Heart right ventricle (tissue), 16 donors: ENCODE results near the gene ROR2. TPM values are rescaled to one million over a fixed set of nuclear protein-coding genes. Genes with fewer than 3 reads are reported as not detected.

Source experiments
- ATAC-seq, 8 donors: fragments of 200-7000 bp; cut with Tn5 transposase; one replicate each; pipeline ENCODE4 v1.9.1; 2020; ENCODE audit warnings: mild to moderate bottlenecking in 8 of 8, moderate library complexity in 8 of 8, moderate number of reproducible peaks in 1 of 8
- DNase-seq, 2 donors: peaks; one replicate each; pipeline ENCODE4 v3.0.0-alpha.2; 2020
- H3K27ac ChIP-seq, 10 donors: fragments of 200-600 bp; sonication (generic) in 2 of 10; one replicate each; pipeline versions ENCODE4 v1.5.0 to v1.8.0; 2020 to 2022; ENCODE audit warnings: mild to moderate bottlenecking in 3 of 10
- H3K27me3 ChIP-seq, 7 donors: fragments of 200-600 bp; one replicate each; pipeline ENCODE4 v1.8.0; 2021 to 2022; ENCODE audit warnings: mild to moderate bottlenecking in 2 of 7
- H3K36me3 ChIP-seq, 9 donors: fragments of 200-600 bp; sonication (generic) in 1 of 9; one replicate each; pipeline versions ENCODE4 v1.5.0 to v1.8.0; 2020 to 2022; ENCODE audit warnings: mild to moderate bottlenecking in 2 of 9
- H3K4me1 ChIP-seq, 9 donors: fragments of 200-600 bp; sonication (generic) in 1 of 9; one replicate each; pipeline versions ENCODE4 v1.5.0 to v1.8.0; 2020 to 2022; ENCODE audit warnings: mild to moderate bottlenecking in 4 of 9
- H3K4me3 ChIP-seq, 10 donors: fragments of 200-600 bp; sonication (generic) in 2 of 10; one replicate each; pipeline versions ENCODE4 v1.5.0 to v1.8.0; 2020 to 2022; ENCODE audit warnings: mild to moderate bottlenecking in 7 of 10, moderate library complexity in 2 of 10
- H3K9me3 ChIP-seq, 11 donors: fragments of 200-600 bp in 10 of 11; sonication (generic) in 2 of 11; one replicate each; pipeline versions ENCODE4 v1.5.0 to v1.8.0; 2013 to 2022; ENCODE audit warnings: mild to moderate bottlenecking in 2 of 11, control low read depth in 1 of 11, moderate library complexity in 1 of 11
- WGBS, 2 donors: extraction: QIAGEN DNeasy Blood & Tissue Kit; methylation state at CpG; one replicate each; pipeline ENCODE4 v1.1.7; 2013; ENCODE audit warnings: inconsistent platforms in 1 of 2; 5-methylcytosine and 5-hydroxymethylcytosine counted together
- intact Hi-C, 10 donors: fragments of 100-400 bp; cut with DNase I; formaldehyde crosslinking; loops; one replicate each; pipeline versions ENCODE4 v1.11.1 to v1.14.2; 2022
- polyA plus RNA-seq, 2 donors: library from polyadenylated mRNA; stranded (reverse); fragments of 200-250 nt; gene quantifications; one replicate each; pipeline ENCODE4 v1.2.3, GENCODE V29; 2013
- total RNA-seq, 10 donors: library from RNA; stranded (reverse); fragmentation: NEBNext Ultra II Directional in 3 of 10; extraction: Animal tissue kit (Norgen Biotek cat#: 25700) in 3 of 10; gene quantifications; one replicate each; pipeline versions ENCODE4 v1.2.1 to v1.2.4, GENCODE V29; 2021 to 2023
- TF ChIP-seq, protein P1 (sequence below), 9 donors: fragments of 200-600 bp; sonication (generic) in 2 of 9; IDR thresholded peaks; one replicate each; pipeline versions ENCODE4 v1.5.0 to v1.8.0; 2021 to 2022; ENCODE audit warnings: antibody characterized with exemption in 9 of 9, mild to moderate bottlenecking in 5 of 9, moderate library complexity in 1 of 9
- donor health status: Arrhythmogenic right ventricular cardiomyopathy.
- donor health status: ischemic (EF 13 %, LVEDD 7.1; RV severe dilation, severe dysfunction).
- donor health status: healthy with polysubstance abuse.
- donor health status: DM: no; HTN: yes; CAD: no.
- donor health status: DM: no; HTN: no; CAD: no.
- donor health status: ischemic (EF 25% LVEDD 6.9; RV normal size, moderate dysfunction).
- donor health status: ischemic (EF 25% LVEDD 5.7; RV mildly dilated, moderate dysfunction).
- donor health status: healthy.
- donor health status: DM: yes; HTN: yes; CAD: no.
- donor health status: Ischemic cardiomyopathy.
- donor health status: ischemic (EF 35%, LVEDD 5.7; RV mildly dilated, moderate dysfunction).
- donor health status: nonischemic (EF 11% LVEDD 7.7; RV severe dilation, severe dysfunction).
- donor health status: DM: yes; HTN: yes; CAD: no.
- donor health status: PGD.
- donor health status: ischemic (EF 29% LVEDD 5.4; RV normal size, mild dysfunction).
- donor health status: nonischemic (EF 23%, LVEDD 6.1; RV moderate dilation, normal function).

The ROR2 gene
- total and polyA plus RNA-seq, 12 donors: 0.11 to 1.4 (median 0.47) TPM

DNA sequence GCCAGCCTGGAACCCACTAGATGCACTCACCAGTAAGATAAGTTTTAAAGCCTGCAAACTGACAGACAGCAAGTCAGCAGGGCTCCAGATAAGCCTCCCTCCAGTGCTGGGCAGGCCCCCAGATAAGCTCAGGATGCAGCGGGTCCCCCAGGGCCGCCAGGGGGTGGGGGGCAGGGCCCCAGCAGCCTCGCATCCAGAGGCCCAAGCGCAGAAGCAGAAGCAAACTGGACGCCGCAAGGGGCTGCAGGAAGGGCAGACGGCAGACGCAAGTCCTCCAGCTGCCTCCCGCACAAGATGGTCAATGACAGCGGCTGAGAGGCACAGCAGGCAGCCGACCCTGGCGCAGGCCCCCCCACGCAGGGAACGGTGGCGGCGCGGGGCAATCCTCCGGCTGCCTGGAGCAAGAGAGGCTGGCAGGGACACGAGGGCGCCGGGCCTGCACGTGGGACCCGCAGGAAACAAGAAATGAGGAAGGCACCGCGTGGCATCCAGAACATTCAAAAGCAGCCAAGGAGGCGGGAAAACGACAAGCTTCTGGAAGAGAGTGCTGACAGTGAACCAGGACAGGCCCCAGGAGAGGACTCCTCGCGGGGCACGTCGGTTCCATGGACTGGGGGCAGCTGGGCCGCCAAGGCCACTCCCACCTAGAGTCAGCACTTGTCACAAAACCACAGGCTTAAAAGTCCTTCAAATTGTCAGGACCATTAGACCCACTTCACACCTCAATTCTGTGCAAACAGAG lies 49.8 kb downstream of the ROR2 start:
- Histone ChIP-seq H3K36me3 (no peaks in the 10 kb centered on the region), H3K27ac (no peak overlapping the region), H3K9me3 (no peaks in the 10 kb centered on the region), H3K4me1 (peaks cover 2 to 51% (median 17%) of the 10 kb centered on the region in 9 donors), H3K27me3 (peaks cover 0 to 30% (median 0%) of the 10 kb centered on the region in 7 donors), H3K4me3 (peak overlapping the region in 4 of 10 donors; percentile 6 to 35 (median 18))
- intact Hi-C loops: no loop called here
- WGBS, 2 donors: 7 to 15% methylated on average over 32 of the region's 32 CpGs
- TF ChIP-seq, protein P1, sequence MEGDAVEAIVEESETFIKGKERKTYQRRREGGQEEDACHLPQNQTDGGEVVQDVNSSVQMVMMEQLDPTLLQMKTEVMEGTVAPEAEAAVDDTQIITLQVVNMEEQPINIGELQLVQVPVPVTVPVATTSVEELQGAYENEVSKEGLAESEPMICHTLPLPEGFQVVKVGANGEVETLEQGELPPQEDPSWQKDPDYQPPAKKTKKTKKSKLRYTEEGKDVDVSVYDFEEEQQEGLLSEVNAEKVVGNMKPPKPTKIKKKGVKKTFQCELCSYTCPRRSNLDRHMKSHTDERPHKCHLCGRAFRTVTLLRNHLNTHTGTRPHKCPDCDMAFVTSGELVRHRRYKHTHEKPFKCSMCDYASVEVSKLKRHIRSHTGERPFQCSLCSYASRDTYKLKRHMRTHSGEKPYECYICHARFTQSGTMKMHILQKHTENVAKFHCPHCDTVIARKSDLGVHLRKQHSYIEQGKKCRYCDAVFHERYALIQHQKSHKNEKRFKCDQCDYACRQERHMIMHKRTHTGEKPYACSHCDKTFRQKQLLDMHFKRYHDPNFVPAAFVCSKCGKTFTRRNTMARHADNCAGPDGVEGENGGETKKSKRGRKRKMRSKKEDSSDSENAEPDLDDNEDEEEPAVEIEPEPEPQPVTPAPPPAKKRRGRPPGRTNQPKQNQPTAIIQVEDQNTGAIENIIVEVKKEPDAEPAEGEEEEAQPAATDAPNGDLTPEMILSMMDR (IDR thresholded peaks at IDR 0.05): no peak
- ATAC-seq: peak in 7 of 8 donors; percentile 10 to 45 (median 30)
- no peak for DNase-seq

DNA sequence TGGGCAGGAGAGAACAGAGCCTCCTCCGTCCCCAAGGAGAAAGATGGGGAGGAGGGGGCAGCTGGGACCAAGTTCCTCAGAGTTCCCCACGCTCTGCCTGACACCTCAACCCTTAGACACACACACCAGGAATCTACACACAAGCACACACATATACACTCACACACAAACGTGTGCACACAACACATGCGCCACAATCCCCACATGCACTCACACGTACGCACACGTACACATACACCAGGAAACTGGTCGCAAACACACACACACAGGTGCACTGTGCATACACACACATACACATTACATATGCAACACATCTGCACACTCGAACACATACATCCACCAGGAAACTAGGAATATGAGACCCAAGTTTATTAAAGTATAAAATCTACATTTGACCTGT lies 50.4 kb downstream of the ROR2 start:
- peaks cover 2 to 49% (median 17%) of the 10 kb centered on the region in 9 donors for H3K4me1 ChIP-seq
- no peak overlapping the region for H3K27ac ChIP-seq
- H3K36me3 ChIP-seq: no peaks in the 10 kb centered on the region
- intact Hi-C loops: no loop called here
- no peaks in the 10 kb centered on the region for H3K9me3 ChIP-seq
- TF ChIP-seq, protein P1 (IDR thresholded peaks at IDR 0.05): no peak
- 79 to 83% methylated on average over 9 of the region's 9 CpGs for WGBS, 2 donors
- ATAC-seq (no peak), DNase-seq (no peak)
- no peak overlapping the region for H3K4me3 ChIP-seq
- peaks cover 0 to 31% (median 0%) of the 10 kb centered on the region in 7 donors for H3K27me3 ChIP-seq

DNA sequence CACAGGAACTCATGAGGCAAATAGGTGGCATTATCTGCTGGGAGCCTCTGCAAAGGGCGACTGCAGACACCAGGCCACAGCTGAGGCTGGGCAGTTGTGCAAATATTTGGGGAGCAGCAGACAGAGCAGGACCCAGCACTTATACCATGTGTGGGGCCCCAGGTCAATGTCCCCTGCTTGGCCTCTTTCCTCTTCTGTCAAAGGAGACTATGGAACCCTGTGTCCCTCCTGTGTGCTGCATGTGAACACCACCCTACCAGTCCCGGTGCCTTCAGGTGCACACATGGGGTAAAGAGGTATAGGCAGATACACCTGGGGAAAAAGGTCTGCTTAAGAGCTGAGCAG lies 50.8 kb downstream of the ROR2 start:
- ATAC-seq: no peak
- Histone ChIP-seq H3K27ac (no peak overlapping the region), H3K27me3 (peaks cover 0 to 29% (median 0%) of the 10 kb centered on the region in 7 donors), H3K9me3 (no peaks in the 10 kb centered on the region), H3K4me1 (peaks cover 2 to 44% (median 17%) of the 10 kb centered on the region in 9 donors), H3K36me3 (no peaks in the 10 kb centered on the region), H3K4me3 (no peak overlapping the region)
- TF ChIP-seq, protein P1 (IDR thresholded peaks at IDR 0.05): no peak
- intact Hi-C loops: no loop called here
- 72 to 86% methylated on average over 2 of the region's 2 CpGs for WGBS, 2 donors
- no peak for DNase-seq

GRCh38 chr9:91898451-91899218 lies 51.4 kb downstream of the ROR2 start:
- no peaks in the 10 kb centered on the region for H3K9me3 ChIP-seq
- H3K36me3 ChIP-seq: no peaks in the 10 kb centered on the region
- no peak overlapping the region for H3K27ac ChIP-seq
- no peak overlapping the region for H3K4me3 ChIP-seq
- 59 to 68% methylated on average over 17 of the region's 17 CpGs for WGBS, 2 donors
- DNase-seq (no peak), ATAC-seq (no peak)
- TF ChIP-seq, protein P1 (IDR thresholded peaks at IDR 0.05): no peak
- intact Hi-C loops: no loop called here
- peaks cover 2 to 40% (median 17%) of the 10 kb centered on the region in 9 donors for H3K4me1 ChIP-seq
- H3K27me3 ChIP-seq: peaks cover 0 to 29% (median 0%) of the 10 kb centered on the region in 7 donors
